BJ (cell line): ENCODE results near the gene TEX9. TPM values are rescaled to one million over a fixed set of nuclear protein-coding genes. Genes with fewer than 3 reads are reported as not detected.
"Not testable (repeated sequence)": the region's sequence is repeated elsewhere in the genome, so short reads cannot be mapped to it uniquely, and the experiment has no call there.

ENCODE experiments used
- CTCF ChIA-PET: fragments of 350-600 bp; formaldehyde crosslinking; extraction: SDS; loops from one replicate; lab custom pipeline; 2021; ENCODE audit warnings: antibody characterized with exemption, inconsistent platforms; lab: Yijun Ruan, JAX
- POLR2A ChIA-PET: fragments of 300-600 bp; sonication (Branson Sonifier 250); formaldehyde crosslinking; extraction: SDS; loops from one replicate; lab custom pipeline; 2021; ENCODE audit warnings: antibody characterized with exemption; lab: Charles Lee
- DNase-seq: peaks from one replicate; pipeline ENCODE4 v3.0.0-alpha.2; 2011; ENCODE audit warnings: low read depth
- H3K27me3 ChIP-seq: 2 replicates; pipeline ENCODE4 v1.6.0; 2011; ENCODE audit warnings: low read length; ENCODE audit not compliant: control insufficient read depth, insufficient read depth
- H3K36me3 ChIP-seq: 2 replicates; pipeline ENCODE4 v1.5.1; 2011; ENCODE audit warnings: low read length; ENCODE audit not compliant: control insufficient read depth, insufficient read depth
- H3K4me3 ChIP-seq: 2 replicates; pipeline ENCODE4 v1.5.1; 2011; ENCODE audit warnings: low read depth, mild to moderate bottlenecking, control low read depth, low read length
- polyA plus RNA-seq: library from polyadenylated mRNA; depleted of rRNA; stranded (reverse); fragments of >200 nt; gene quantifications from 2 replicates; pipeline ENCODE4 v1.2.3, GENCODE V29; 2011
- TF ChIP-seq, protein P1 (sequence below): IDR thresholded peaks from 2 replicates; pipeline ENCODE4 v1.5.1; 2011; ENCODE audit warnings: low read depth, mild to moderate bottlenecking, control low read depth, inconsistent platforms, low read length, moderate library complexity; ENCODE audit not compliant: insufficient read depth

TEX9 gene
- polyA plus RNA-seq, 1 experiment: 0.72 TPM

DNA sequence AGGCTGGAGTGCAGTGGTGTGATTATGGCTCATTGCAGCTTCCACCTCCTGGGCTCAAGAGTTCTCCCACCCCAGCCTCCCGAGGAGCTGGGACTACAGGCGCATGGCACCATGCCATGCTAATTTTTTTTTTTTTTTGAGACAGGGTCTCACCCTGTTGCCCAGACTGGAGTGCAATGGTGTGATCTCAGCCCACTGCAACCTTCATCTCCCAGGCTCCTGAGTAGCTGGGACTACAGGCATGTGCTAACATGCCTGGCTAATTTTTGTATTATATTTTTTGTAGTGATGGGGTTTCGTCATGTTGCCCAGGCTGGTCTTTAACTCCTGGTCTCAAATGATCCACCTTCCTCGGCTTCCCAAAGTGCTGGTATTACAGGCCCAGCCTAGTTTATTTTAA lies 4.0 kb downstream of the TEX9 start:
- ChIA-PET POLR2A (no interaction called here), CTCF (no interaction called here)
- H3K36me3 ChIP-seq: no peaks in the 10 kb centered on the region
- no peak overlapping the region for H3K4me3 ChIP-seq
- DNase-seq: no peak
- TF ChIP-seq, protein P1, sequence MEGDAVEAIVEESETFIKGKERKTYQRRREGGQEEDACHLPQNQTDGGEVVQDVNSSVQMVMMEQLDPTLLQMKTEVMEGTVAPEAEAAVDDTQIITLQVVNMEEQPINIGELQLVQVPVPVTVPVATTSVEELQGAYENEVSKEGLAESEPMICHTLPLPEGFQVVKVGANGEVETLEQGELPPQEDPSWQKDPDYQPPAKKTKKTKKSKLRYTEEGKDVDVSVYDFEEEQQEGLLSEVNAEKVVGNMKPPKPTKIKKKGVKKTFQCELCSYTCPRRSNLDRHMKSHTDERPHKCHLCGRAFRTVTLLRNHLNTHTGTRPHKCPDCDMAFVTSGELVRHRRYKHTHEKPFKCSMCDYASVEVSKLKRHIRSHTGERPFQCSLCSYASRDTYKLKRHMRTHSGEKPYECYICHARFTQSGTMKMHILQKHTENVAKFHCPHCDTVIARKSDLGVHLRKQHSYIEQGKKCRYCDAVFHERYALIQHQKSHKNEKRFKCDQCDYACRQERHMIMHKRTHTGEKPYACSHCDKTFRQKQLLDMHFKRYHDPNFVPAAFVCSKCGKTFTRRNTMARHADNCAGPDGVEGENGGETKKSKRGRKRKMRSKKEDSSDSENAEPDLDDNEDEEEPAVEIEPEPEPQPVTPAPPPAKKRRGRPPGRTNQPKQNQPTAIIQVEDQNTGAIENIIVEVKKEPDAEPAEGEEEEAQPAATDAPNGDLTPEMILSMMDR: no peak
- no peaks in the 10 kb centered on the region for H3K27me3 ChIP-seq

DNA sequence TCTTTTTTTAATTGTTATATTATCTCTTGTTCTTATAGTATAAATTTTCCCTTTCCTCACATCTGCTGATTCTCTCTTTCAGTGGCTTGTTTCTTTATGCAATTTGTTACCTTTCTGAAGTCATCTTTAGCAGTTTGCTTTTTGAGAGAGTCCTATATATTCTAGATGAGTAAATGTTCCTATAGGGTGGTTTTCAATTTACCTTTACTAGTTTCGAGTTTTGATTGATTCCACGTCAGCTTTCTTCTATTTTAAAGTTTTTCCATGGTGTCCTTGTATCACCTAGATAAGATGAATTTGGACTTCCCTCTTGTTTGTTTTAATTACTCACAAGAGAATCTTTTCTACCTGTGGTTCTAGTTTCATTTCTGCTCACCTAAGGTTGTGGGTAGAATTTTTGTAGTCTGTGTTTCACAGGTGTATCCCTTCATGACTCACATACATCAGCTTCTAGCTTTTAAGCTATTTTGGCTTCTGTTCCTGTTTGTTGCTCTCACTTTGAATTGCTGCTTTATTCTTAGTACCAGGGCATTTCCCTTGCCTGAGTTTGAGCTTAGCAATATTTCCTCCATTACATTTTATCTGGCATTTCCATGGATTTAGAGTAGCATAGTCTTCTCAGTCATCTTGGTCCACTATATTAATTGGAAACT lies 6.4 kb downstream of the TEX9 start:
- TF ChIP-seq, protein P1: no peak
- ChIA-PET CTCF (no interaction called here), POLR2A (no interaction called here)
- Histone ChIP-seq H3K36me3 (no peaks in the 10 kb centered on the region), H3K4me3 (no peak overlapping the region), H3K27me3 (no peaks in the 10 kb centered on the region)
- no peak for DNase-seq

DNA sequence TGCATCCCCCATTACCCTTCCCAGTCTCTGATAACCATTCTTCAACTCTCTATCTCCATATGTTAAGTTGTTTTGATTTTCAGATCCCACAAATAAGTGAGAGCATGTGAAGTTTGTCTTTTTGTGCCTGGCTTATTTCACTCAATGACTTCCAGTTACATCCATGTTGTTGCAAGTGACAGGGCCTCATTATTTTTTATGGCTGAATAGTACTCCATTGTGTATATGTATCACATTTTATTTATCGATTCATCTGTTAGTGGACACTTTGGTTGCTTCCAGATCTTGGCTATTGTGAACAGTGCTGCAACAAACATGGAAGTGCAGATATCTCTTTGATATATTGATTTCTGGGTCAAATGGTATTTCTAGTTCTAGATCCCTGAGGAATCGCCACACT lies 9.5 kb downstream of the TEX9 start:
- DNase-seq, H3K27me3 ChIP-seq, H3K4me3 ChIP-seq, POLR2A ChIA-PET, H3K36me3 ChIP-seq, CTCF ChIA-PET: not testable (repeated sequence)

DNA sequence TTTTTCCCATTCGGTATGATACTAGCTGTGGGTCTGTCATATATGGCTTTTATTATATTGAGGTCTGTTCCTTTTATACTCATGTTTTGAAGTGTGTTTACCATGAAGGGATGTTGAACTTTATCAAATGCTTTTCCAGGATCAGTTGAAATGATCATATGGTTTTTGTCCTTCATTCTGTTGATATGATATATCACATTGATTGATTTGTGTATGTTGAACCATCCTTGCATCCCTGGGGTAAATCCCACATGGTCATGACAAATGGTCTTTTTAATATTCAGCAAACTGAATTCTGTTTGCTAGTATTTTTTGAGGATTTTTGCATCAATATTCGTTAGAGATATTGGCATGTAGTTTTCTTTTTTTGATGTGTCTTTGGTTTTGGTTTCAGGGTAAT lies 12.6 kb downstream of the TEX9 start:
- H3K27me3 ChIP-seq, POLR2A ChIA-PET, DNase-seq, H3K36me3 ChIP-seq, CTCF ChIA-PET, H3K4me3 ChIP-seq: not testable (repeated sequence)

DNA sequence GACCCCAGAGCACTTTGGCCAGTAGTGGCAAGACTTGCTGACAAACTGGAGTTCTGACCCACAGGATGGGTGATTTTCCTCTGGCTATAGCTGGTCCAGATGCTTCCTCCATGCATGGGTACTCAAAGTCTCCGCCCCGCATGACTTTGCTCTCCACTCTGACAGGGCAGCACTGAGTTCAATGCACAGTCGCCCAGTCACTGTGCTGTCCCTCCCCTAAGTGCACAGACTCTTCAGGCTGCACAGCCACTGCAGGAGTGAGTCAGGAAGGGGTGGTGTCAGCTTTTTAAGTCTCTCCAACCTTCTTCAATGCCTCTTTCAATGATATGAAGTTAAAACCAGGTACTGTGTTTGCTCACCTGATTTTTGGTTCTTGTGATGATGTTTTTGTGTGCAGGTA lies 17.8 kb downstream of the TEX9 start:
- TF ChIP-seq, protein P1: no peak
- POLR2A ChIA-PET: no interaction called here
- H3K36me3 ChIP-seq: no peaks in the 10 kb centered on the region
- CTCF ChIA-PET: no interaction called here
- no peak for DNase-seq
- no peaks in the 10 kb centered on the region for H3K27me3 ChIP-seq
- H3K4me3 ChIP-seq: no peak overlapping the region

DNA sequence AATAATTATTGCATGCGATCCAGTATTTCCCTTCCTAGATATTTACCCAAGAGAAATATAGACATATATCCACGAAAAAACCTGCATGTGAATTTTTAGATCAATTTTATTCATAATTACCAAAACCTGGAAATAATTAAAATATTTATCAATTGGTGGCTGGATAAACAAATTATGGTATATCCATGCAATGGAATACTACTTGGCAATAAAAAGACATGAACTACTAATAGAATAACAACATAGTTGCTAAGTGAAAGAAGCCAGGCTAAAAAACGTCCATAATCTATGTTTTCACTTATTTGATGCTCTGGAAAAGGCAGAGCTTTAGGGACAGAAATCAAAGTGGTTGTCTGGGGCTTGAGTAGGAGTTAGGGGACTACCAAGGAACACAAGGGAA lies 20.7 kb downstream of the TEX9 start:
- ChIA-PET CTCF (interaction anchor here (1.1 kb wide), 1 partner anchor 43 kb away, joined by 3 read pairs; no protein-coding TSS in a partner anchor), POLR2A (no interaction called here)
- no peak for DNase-seq
- no peaks in the 10 kb centered on the region for H3K36me3 ChIP-seq
- no peak overlapping the region for H3K4me3 ChIP-seq
- H3K27me3 ChIP-seq: no peaks in the 10 kb centered on the region
- TF ChIP-seq, protein P1: no peak
